Fibroblast of mammary gland (primary cell): ENCODE data around the gene PHACTR1.
A peak's percentile ranks its signal among the peaks of the same experiment; 100 is the strongest.

Experiments used
- DNase-seq: peaks from one replicate; pipeline ENCODE4 v3.0.0-alpha.2; 2010; ENCODE audit warnings: low read depth
- H3K4me3 ChIP-seq: 2 replicates; pipeline ENCODE4 v1.5.1; 2011; ENCODE audit warnings: low read depth, mild to moderate bottlenecking, low read length, moderate library complexity; ENCODE audit not compliant: control insufficient read depth
- CTCF ChIP-seq: conservative IDR thresholded peaks from 2 replicates; pipeline ENCODE4 v1.5.1; 2011; ENCODE audit warnings: low read depth, low read length, inconsistent platforms; ENCODE audit not compliant: control insufficient read depth, insufficient read depth

The PHACTR1 gene

GRCh38 chr6:13332349-13332706, 615.8 kb downstream of the PHACTR1 start:
- TF ChIP-seq CTCF = no peak
- no peak overlapping the region for H3K4me3 ChIP-seq
- DNase-seq = no peak

GRCh38 chr6:13334953-13335352, 618.4 kb downstream of the PHACTR1 start:
- TF ChIP-seq CTCF = no peak
- no peak for DNase-seq
- no peak overlapping the region for H3K4me3 ChIP-seq

GRCh38 chr6:13336553-13336952, 620.0 kb downstream of the PHACTR1 start:
- peak; percentile 97 for DNase-seq

GRCh38 chr6:13338038-13338437, 621.5 kb downstream of the PHACTR1 start:
- no peak for TF ChIP-seq CTCF
- no peak for DNase-seq
- H3K4me3 ChIP-seq = no peak overlapping the region

More at GRCh38 chr6:13336553-13336952, 620.0 kb downstream of the PHACTR1 start:
- peak; percentile 98 for TF ChIP-seq CTCF
- no peak overlapping the region for H3K4me3 ChIP-seq
